GM23338 (cell line): Measurements from ENCODE around the gene PARP1. TPM values are rescaled to one million over a fixed set of nuclear protein-coding genes. Genes with fewer than 3 reads are reported as not detected.

Experiments
- ATAC-seq: fragments of 200-7000 bp; cut with Tn5 transposase; 3 replicates; pipeline ENCODE4 v1.9.1; 2020
- DNase-seq: peaks from one replicate; pipeline ENCODE4 v3.0.0-alpha.2; 2015; ENCODE audit warnings: low spot score
- H2AFZ ChIP-seq: fragments of 200-600 bp; sonication (generic); 2 replicates; pipeline ENCODE4 v1.8.0; 2016; ENCODE audit warnings: antibody characterized with exemption, mild to moderate bottlenecking, moderate library complexity
- H3F3A ChIP-seq: fragments of 200-600 bp; sonication (generic); replicated peaks from 2 replicates; pipeline ENCODE4 v1.8.0; 2017; ENCODE audit warnings: antibody characterized with exemption, mixed run types, low read depth
- H3K27ac ChIP-seq: fragments of 200-600 bp; sonication (generic); 2 replicates; pipeline ENCODE4 v1.6.1; 2016; ENCODE audit warnings: low read depth
- H3K27me3 ChIP-seq: fragments of 200-600 bp; sonication (generic); 2 replicates; pipeline ENCODE4 v1.8.0; 2016; ENCODE audit warnings: mild to moderate bottlenecking, mixed run types, moderate library complexity; ENCODE audit not compliant: insufficient read depth
- H3K36me3 ChIP-seq: fragments of 200-600 bp; sonication (generic); 2 replicates; pipeline ENCODE4 v1.8.0; 2016; ENCODE audit warnings: mild to moderate bottlenecking; ENCODE audit not compliant: insufficient read depth
- H3K4me1 ChIP-seq: fragments of 200-600 bp; sonication (generic); 2 replicates; pipeline ENCODE4 v1.8.0; 2016; ENCODE audit warnings: mild to moderate bottlenecking, moderate library complexity; ENCODE audit not compliant: insufficient read depth
- H3K4me2 ChIP-seq: fragments of 200-600 bp; sonication (generic); 2 replicates; pipeline ENCODE4 v1.7.1; 2017; ENCODE audit warnings: mixed run types
- H3K4me3 ChIP-seq: fragments of 200-600 bp; sonication (generic); 2 replicates; pipeline ENCODE4 v1.6.1; 2016; ENCODE audit warnings: mixed run types
- H3K79me2 ChIP-seq: fragments of 200-600 bp; sonication (generic); replicated peaks from 2 replicates; pipeline ENCODE4 v1.8.0; 2017; ENCODE audit warnings: mild to moderate bottlenecking; ENCODE audit not compliant: insufficient read depth
- H3K9me2 ChIP-seq: fragments of 200-600 bp; sonication (generic); 2 replicates; pipeline ENCODE4 v1.8.0; 2017; ENCODE audit not compliant: insufficient read depth
- H4K20me1 ChIP-seq: fragments of 200-600 bp; sonication (generic); replicated peaks from 2 replicates; pipeline ENCODE4 v1.8.0; 2017; ENCODE audit warnings: mild to moderate bottlenecking; ENCODE audit not compliant: insufficient read depth
- H3K27ac Mint-ChIP-seq: 2 replicates; pipeline ENCODE4 v1.8.0; 2020; ENCODE audit warnings: inconsistent platforms, mild to moderate bottlenecking, moderate library complexity, mixed read lengths
- H3K27me3 Mint-ChIP-seq: 3 replicates; pipeline ENCODE4 v1.8.0; 2022; ENCODE audit warnings: low read depth, mild to moderate bottlenecking, moderate library complexity, mixed read lengths, inconsistent platforms; ENCODE audit not compliant: insufficient read depth, poor library complexity
- H3K36me3 Mint-ChIP-seq: 3 replicates; pipeline ENCODE4 v1.8.0; 2021; ENCODE audit warnings: low read depth, mild to moderate bottlenecking, inconsistent platforms, moderate library complexity, mixed read lengths
- H3K4me1 Mint-ChIP-seq: 3 replicates; pipeline ENCODE4 v1.8.0; 2020; ENCODE audit warnings: mild to moderate bottlenecking, inconsistent platforms, mixed read lengths
- H3K4me3 Mint-ChIP-seq: 3 replicates; pipeline ENCODE4 v1.8.0; 2021; ENCODE audit warnings: moderate library complexity, mild to moderate bottlenecking, inconsistent platforms, mixed read lengths
- H3K9me3 Mint-ChIP-seq: 3 replicates; pipeline ENCODE4 v1.8.0; 2020; ENCODE audit warnings: moderate library complexity, mild to moderate bottlenecking, inconsistent platforms, mixed read lengths
- REST ChIP-seq: IDR thresholded peaks from one replicate; pipeline ENCODE4 v1.6.1; 2018; ENCODE audit warnings: antibody characterized with exemption; ENCODE audit not compliant: unreplicated experiment
- STAT1 ChIP-seq: IDR thresholded peaks from one replicate; pipeline ENCODE4 v1.6.1; 2016; ENCODE audit warnings: antibody characterized with exemption; ENCODE audit not compliant: unreplicated experiment
- ZNF462 ChIP-seq: fragments of 250-450 bp; sonication (Bioruptor Pico); IDR thresholded peaks from 2 replicates; pipeline ENCODE4 v1.5.0; 2020; ENCODE audit warnings: mild to moderate bottlenecking, moderate library complexity
- polyA plus RNA-seq: library from polyadenylated mRNA; unstranded; fragments of >200 nt; fragmentation: Nextera tagmentation; extraction: Ambion mirVana; gene quantifications from 2 replicates; pipeline ENCODE4 v1.2.1, GENCODE V29; 2016
- total RNA-seq: library from RNA; depleted of rRNA; stranded (reverse); fragments of >200 nt; shearing (Covaris generic); gene quantifications from 2 replicates; pipeline ENCODE4 v1.2.3, GENCODE V29; 2014

PARP1 gene
- total and polyA plus RNA-seq, 2 experiments from 2014 or later: 877 to 1,082 TPM

GRCh38 chr1:226443033-226443432, 35.1 kb upstream of the PARP1 start:
- no peaks in the 10 kb centered on the region for H3K36me3 ChIP-seq
- H3K9me2 ChIP-seq: peaks cover 5% of the 10 kb centered on the region
- Mint-ChIP-seq H3K9me3 (no peaks in the 10 kb centered on the region; the same call in 1 of the 3 replicates), H3K36me3 (no peaks in the 10 kb centered on the region), H3K27me3 (peaks cover 4% of the 10 kb centered on the region), H3K27ac (no peak overlapping the region; the same call in 1 of the 2 replicates), H3K4me1 (peaks cover 29% of the 10 kb centered on the region), H3K4me3 (no peak overlapping the region)
- no peaks in the 10 kb centered on the region for H3F3A ChIP-seq
- DNase-seq (no peak), ATAC-seq (no peak)
- no peaks in the 10 kb centered on the region for H4K20me1 ChIP-seq
- H3K79me2 ChIP-seq: no peaks in the 10 kb centered on the region
- H3K4me2 ChIP-seq: no peak overlapping the region
- H3K4me1 ChIP-seq: peaks cover 41% of the 10 kb centered on the region
- H3K27ac ChIP-seq: no peak overlapping the region
- no peak overlapping the region for H2AFZ ChIP-seq
- no peaks in the 10 kb centered on the region for H3K27me3 ChIP-seq
- no peak overlapping the region for H3K4me3 ChIP-seq
- TF ChIP-seq STAT1 (no peak), ZNF462 (no peak), REST (no peak)
